ENCODE results near the gene SUCO. TPM values are rescaled to one million over a fixed set of nuclear protein-coding genes. Genes with fewer than 3 reads are reported as not detected.

The SUCO gene
- total and polyA plus RNA-seq, 2 of the 13 experiments (the other 11 are each of a cell fraction or from before 2014, with no cell fraction given), result 12.6 to 25.5 TPM

DNA sequence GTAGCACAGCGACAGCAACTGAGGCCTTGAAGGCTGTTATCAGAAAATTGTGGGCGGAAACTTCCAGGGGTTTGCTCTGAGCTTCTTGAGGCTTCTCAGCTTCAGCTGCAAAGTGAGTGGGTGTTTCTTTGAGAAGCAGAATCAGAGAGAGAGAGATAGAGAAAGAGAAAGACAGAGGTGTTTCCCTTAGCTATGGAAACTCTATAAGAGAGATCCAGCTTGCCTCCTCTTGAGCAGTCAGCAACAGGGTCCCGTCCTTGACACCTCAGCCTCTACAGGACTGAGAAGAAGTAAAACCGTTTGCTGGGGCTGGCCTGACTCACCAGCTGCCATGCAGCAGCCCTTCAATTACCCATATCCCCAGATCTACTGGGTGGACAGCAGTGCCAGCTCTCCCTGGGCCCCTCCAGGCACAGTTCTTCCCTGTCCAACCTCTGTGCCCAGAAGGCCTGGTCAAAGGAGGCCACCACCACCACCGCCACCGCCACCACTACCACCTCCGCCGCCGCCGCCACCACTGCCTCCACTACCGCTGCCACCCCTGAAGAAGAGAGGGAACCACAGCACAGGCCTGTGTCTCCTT, 126.0 kb downstream of the SUCO start, which contains the start of gene FASLG (continued):
- no peak for TF ChIP-seq NAIF1 (CRISPR knock-in tag; IDR thresholded peaks at IDR 0.05; ENCODE audit: borderline replicate concordance)
- TF ChIP-seq, protein P1, sequence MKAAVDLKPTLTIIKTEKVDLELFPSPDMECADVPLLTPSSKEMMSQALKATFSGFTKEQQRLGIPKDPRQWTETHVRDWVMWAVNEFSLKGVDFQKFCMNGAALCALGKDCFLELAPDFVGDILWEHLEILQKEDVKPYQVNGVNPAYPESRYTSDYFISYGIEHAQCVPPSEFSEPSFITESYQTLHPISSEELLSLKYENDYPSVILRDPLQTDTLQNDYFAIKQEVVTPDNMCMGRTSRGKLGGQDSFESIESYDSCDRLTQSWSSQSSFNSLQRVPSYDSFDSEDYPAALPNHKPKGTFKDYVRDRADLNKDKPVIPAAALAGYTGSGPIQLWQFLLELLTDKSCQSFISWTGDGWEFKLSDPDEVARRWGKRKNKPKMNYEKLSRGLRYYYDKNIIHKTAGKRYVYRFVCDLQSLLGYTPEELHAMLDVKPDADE (CRISPR knock-in tag; IDR thresholded peaks at IDR 0.05), result no peak
- TF ChIP-seq GPN1 (CRISPR knock-in tag; IDR thresholded peaks at IDR 0.05; ENCODE audit: borderline replicate concordance), result no peak
- TF ChIP-seq, protein P2, sequence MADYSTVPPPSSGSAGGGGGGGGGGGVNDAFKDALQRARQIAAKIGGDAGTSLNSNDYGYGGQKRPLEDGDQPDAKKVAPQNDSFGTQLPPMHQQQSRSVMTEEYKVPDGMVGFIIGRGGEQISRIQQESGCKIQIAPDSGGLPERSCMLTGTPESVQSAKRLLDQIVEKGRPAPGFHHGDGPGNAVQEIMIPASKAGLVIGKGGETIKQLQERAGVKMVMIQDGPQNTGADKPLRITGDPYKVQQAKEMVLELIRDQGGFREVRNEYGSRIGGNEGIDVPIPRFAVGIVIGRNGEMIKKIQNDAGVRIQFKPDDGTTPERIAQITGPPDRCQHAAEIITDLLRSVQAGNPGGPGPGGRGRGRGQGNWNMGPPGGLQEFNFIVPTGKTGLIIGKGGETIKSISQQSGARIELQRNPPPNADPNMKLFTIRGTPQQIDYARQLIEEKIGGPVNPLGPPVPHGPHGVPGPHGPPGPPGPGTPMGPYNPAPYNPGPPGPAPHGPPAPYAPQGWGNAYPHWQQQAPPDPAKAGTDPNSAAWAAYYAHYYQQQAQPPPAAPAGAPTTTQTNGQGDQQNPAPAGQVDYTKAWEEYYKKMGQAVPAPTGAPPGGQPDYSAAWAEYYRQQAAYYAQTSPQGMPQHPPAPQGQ (CRISPR knock-in tag; IDR thresholded peaks at IDR 0.05; ENCODE audit: borderline replicate concordance), result no peak
- TF ChIP-seq, protein P3, sequence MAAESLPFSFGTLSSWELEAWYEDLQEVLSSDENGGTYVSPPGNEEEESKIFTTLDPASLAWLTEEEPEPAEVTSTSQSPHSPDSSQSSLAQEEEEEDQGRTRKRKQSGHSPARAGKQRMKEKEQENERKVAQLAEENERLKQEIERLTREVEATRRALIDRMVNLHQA (CRISPR knock-in tag; IDR thresholded peaks at IDR 0.05), result no peak

DNA sequence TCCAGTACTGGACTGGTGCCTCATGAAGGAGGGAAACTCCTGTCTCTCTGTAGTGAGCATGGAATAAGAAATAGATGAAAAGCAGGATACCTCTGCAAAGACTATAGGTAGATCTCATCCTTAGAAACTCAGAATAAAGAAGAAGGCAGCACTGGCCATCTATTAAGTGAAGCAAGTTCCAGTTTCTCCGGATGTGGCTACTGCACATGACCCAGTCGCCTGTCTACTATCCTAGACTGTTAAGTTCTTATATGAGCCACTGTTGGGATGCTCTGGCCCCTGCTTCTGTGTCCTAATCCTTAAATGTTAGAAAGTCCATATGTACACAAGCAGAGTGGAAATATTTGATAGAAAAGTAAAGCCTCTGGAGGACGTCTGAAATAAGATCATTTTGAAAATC, 128.2 kb downstream of the SUCO start:
- Histone ChIP-seq H3K79me2 (ENCODE audit: insufficient read depth, low read length) (no peaks in the 10 kb centered on the region), H3K36me3 (replicated peaks in 1 of 2; ENCODE audit: control insufficient read depth in 1 of 2, insufficient read depth in 2 of 2, low read length in 2 of 2) (no peaks in the 10 kb centered on the region), H2AFZ (ENCODE audit: low read length) (no peak overlapping the region), H3K27me3 (ENCODE audit: control insufficient read depth in 1 of 2, insufficient read depth in 2 of 2, low read length in 2 of 2) (peaks cover 0 to 6% of the 10 kb centered on the region in 2 experiments; a peak in 2 of 5 replicates), H3K4me1 (ENCODE audit: insufficient read depth, low read length) (no peaks in the 10 kb centered on the region), H3K4me2 (ENCODE audit: low read depth, low read length) (no peak overlapping the region), H4K20me1 (ENCODE audit: insufficient read depth, low read length) (no peaks in the 10 kb centered on the region), H3K27ac (ENCODE audit: extremely low read length, insufficient read depth, low read length) (no peak overlapping the region), H3K4me3 (replicated peaks in 1 of 3; ENCODE audit: insufficient read depth in 1 of 3, low read depth in 2 of 3, low read length in 3 of 3) (no peak overlapping the region), H3K9ac (ENCODE audit: insufficient read depth, low read depth, low read length) (no peak overlapping the region), H3K9me3 (ENCODE audit: low read length) (no peaks in the 10 kb centered on the region)
- in situ Hi-C loops (cut with HindIII; ENCODE audit: extremely low pct_ligation_motif_present, low pct_unique_long_range_greater_than_20kb), result no loop called here
- DNase-seq (ENCODE audit: low spot score) (no peak), ATAC-seq (no peak), FAIRE-seq (no peak)
- BruUV-seq (replicated peaks), result no TSS peak
- TF ChIP-seq IRF2 (CRISPR knock-in tag; IDR thresholded peaks at IDR 0.05), result no peak
- ChIA-PET CTCF (ENCODE audit: low intra/inter-chr PET ratio, low total read pairs) (no interaction called here), POLR2A (no interaction called here)
- WGBS (ENCODE audit: low lambda C conversion rate), result 34% methylated on average over 3 of the region's 3 CpGs
- intact Hi-C loops (cut with micrococcal nuclease; ENCODE audit: unreplicated experiment), result no loop called here

Small RNA genes within 50 kb of the gene (small RNA-seq; reads per million reads assigned to genes)
- 0 reads per million in 3 experiments for gene RNU6-693P (ENCODE audit: insufficient read depth in 2 of 3, insufficient read length in 3 of 3, low read depth in 2 of 3, low replicate concordance in 1 of 3)

Other genes with a start within 250 kb of the SUCO start
- 0.15 TPM in 1 of 2 replicates, not detected in the other for gene C1orf105, start 112.5 kb upstream of the SUCO start, total RNA-seq (2016; rRNA removed; fragmentation: Illumina TruSeq; extraction: Trizol)
- gene C1orf105, start 112.5 kb upstream of the SUCO start, polyA plus RNA-seq (2011; rRNA removed), result 0.44 and 0.45 TPM in 2 replicates
- gene PIGC, start 89.1 kb upstream of the SUCO start, total RNA-seq (2016; rRNA removed; fragmentation: Illumina TruSeq; extraction: Trizol), result 24.1 and 29.5 TPM in 2 replicates
- gene PIGC, start 89.1 kb upstream of the SUCO start, polyA plus RNA-seq (2011; rRNA removed), result 24.3 and 26.7 TPM in 2 replicates
- not detected in 2 replicates for gene FASLG, start 126.0 kb downstream of the SUCO start, total RNA-seq (2016; rRNA removed; fragmentation: Illumina TruSeq; extraction: Trizol)
- 0.08 TPM in 1 of 2 replicates, not detected in the other for gene FASLG, start 126.0 kb downstream of the SUCO start, polyA plus RNA-seq (2011; rRNA removed)

Data from HepG2 (cell line).